NCI-H1694 (cell line): ENCODE measurements around the gene TXN2.
"Not testable (repeated sequence)": the region's sequence is repeated elsewhere in the genome, so short reads cannot be mapped to it uniquely, and the experiment has no call there.

Source experiments
- DNase-seq: peaks from one replicate; lab custom pipeline; 2025; lab: John Stamatoyannopoulos, UW

TXN2 gene

GRCh38 chr22:36455571-36456463 is 25.6 kb downstream of the TXN2 start:
- no peak for DNase-seq

DNA sequence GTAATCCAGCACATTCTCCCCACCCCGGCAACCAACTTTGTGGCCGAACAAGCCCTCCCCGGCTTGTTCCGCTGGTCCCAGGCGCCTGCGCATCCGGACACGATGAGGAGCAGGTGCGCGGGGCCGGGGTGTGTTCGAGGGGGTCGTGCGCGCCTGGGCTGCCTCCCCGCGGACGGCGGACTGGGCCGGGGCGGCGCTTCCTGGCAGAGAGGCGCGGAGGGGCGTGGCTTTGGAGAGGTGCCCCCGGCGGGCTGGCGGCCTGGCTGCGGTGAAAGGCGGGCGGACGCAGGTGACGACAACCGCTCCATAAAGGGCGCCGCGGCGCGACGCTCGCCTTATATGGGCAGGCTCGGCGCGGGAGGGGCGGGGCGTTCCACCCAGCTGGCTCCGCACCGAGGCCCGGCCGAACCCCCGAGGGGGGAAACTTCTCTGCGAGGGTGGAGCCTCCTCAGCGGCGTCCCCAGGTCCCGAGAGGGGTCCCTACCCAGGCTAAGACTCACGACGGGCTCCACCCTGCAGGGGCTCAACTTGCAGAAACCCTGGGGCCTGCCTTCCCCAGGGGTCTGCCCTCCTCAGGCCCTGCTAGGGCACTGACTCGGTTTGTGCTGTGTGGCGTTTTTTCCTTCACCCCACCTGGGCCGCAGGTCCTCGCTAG is 26.4 kb downstream of the TXN2 start:
- DNase-seq = no peak

DNA sequence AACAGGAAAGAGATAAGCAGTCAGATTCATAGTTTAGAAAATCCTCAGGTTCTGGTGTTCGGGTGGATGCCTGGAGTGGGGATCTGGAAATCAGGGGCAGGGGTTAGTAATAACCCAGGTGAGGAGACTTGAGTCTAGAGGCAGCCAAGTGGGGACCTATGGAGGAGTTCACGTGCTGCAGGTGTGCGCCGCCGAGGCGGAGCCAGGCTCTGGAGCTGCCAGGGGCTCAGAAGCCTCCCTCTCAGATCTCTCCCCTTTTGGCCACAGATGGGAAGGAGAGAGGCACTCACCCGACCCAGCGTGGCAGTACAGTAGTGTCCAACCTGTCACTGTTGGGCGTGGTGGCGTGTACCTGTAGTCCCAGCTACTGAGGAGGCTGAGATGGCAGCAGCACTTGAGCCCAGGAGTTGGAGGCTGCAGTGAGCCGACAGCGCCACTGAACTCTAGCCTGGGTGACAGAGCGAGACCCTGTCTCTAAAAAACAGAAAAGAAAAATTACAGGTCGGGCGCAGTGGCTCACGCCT is 27.5 kb downstream of the TXN2 start:
- DNase-seq = no peak

- DNase-seq = not testable (repeated sequence)
Measured at GRCh38 chr22:36452978-36453607, 28.3 kb downstream of the TXN2 start.

DNA sequence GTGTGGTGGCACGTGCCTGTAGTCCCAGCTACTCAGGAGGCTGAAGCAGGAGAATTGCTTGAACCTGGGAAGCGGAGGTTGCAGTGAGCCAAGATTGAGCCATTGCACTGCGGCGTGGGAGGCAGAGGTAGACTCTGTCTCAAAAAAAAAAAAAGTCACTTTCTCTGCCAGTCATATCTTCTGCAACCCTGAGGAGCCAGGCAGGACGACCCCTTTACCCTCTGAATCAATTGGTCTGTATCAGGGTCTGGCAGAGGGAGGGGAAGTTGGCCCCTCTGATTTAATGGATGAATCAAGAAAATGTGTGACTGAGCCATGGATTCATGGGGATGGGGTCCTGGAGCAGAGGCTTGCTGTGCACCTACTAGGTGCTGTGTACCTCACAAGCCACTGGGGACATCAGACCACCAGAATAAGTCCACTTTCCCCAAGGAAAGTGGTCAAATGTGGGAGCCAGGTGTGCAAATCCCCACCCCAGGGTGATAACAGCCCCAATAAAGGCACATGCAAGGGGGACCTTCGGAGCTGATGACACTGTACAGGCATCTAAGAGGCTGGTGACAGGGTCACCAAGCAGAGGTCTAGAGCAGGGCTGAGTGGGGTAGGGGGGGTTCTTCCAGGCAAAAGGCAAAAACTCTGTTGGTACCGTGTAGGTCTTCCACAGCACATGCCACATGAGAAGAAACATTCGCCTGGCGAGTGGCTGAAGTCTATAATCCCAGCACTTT is 29.0 kb downstream of the TXN2 start:
- no peak for DNase-seq

- DNase-seq = not testable (repeated sequence)
Measured at GRCh38 chr22:36450923-36451322, 30.5 kb downstream of the TXN2 start.

DNA sequence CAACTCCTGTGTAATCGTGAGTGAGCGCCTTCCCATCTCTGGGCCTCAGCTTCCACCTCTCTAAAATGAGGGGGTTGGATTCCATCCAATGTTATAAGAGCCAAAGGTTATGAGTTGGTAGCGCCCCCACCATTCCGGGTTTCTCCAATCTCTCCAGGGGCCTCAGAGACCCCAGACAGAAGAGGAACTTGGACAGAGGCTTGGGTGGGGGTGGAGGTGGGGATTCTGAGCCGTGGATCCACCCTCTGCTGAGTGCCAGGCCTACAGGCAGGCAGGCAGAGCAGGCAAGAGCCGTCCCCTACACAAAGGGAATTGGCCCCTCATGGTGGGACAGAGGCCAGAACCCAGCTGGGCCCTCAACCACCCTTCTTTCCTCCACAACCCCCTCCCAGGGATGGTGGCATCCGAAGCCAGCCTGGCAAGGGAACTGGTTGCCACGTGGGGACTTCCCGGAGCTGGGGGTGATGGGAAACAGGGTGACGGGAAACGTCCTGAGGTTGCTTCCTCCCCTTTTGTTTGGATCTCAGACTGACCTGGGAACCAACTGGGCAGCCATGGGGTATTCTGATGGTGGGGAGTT is 31.8 kb downstream of the TXN2 start:
- no peak for DNase-seq

GRCh38 chr22:36447632-36448031 is 33.8 kb downstream of the TXN2 start:
- no peak for DNase-seq

DNA sequence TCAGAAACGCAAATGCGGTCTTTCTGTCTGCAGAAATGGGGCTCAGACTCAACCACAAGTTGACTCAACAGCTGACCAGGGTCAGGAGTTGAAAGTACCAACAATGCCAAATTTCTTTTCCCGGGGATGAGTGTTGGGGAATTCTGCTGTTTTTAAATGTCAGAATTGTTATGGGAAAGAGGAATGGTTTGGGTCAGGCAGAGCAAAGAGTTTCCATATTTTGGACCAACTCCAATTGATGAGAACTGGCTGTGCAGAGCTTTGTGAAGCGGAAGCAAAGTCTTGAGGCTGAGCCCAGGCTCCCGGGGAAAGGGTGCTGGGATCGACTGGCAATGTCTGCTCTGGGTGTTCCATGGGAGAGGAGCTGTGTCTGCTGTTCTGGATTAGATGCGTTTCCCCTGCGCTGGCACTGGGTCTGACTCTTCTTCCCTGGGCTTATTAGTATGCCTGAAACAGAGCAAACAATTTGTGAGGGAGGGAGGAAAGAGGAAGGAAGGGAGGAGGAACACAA is 36.2 kb downstream of the TXN2 start:
- peak; percentile 9 for DNase-seq

- DNase-seq = peak; percentile 27
Measured at GRCh38 chr22:36443198-36443770, 38.2 kb downstream of the TXN2 start.

- no peak for DNase-seq
Measured at GRCh38 chr22:36442506-36443197, 38.8 kb downstream of the TXN2 start.

DNA sequence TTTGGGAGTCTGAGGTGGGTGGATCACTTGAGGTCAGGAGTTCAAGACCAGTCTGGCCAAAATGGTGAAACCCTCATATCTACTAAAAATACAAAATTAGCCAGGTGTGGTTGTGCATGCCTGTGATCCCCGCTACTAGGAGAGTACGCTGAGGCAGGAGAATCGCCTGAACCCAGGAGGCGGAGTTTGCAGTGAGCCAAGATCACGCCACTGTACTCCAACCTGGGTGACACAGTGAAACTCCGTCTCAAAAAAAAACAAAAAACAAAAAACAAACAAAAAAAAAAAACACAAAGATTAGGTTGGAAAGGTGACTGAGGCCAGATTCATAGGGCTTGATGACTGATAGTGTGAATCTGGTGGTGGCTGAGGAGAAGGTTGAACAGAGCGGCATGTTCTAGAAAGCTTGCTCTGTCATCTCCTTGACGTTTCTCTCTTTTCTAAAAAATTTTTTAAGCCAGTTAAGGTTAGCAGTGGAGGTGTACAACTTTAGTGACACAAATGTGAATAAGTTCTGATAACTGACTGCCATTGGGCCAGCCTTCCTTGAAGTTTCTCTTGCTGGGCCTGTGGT is 40.9 kb downstream of the TXN2 start:
- DNase-seq = no peak

DNA sequence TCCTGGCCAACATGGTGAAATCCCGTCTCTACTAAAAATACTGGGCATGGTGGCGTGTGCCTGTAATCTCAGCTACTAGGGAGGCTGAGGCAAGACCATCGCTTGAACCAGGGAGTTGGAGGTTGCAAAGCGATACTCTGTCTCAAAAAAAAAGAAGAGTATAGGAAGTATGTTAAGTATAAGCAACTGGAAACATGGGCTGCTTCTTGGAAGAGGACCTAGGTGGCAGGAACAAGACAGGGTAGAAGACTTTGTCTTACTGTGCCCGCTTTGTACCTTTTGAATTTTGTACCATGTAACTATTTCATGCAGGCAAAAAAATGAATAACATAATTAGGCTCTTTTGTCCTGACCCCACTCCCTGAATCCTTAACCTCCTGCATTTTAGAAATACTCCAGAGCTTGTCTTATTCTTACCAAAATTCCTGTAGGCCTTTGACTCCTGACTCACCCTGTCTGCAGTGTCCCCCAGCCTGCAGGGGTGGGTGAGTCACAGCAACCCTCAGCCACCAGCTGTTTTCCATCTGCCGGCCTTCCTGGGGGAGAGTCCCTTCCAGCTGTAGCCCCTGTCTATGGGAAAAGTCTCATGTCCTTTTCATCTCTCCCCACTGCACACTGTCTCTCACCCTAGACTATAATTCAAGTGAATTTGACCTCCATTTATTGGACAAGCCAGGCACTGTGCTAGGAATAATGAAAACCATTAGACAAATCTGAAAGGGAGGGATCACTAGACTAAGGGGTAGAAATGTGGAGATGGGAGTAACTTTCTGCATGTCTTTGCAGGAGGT is 41.8 kb downstream of the TXN2 start:
- DNase-seq = no peak

- DNase-seq = no peak
Measured at GRCh38 chr22:36435516-36436415, 45.7 kb downstream of the TXN2 start.

DNA sequence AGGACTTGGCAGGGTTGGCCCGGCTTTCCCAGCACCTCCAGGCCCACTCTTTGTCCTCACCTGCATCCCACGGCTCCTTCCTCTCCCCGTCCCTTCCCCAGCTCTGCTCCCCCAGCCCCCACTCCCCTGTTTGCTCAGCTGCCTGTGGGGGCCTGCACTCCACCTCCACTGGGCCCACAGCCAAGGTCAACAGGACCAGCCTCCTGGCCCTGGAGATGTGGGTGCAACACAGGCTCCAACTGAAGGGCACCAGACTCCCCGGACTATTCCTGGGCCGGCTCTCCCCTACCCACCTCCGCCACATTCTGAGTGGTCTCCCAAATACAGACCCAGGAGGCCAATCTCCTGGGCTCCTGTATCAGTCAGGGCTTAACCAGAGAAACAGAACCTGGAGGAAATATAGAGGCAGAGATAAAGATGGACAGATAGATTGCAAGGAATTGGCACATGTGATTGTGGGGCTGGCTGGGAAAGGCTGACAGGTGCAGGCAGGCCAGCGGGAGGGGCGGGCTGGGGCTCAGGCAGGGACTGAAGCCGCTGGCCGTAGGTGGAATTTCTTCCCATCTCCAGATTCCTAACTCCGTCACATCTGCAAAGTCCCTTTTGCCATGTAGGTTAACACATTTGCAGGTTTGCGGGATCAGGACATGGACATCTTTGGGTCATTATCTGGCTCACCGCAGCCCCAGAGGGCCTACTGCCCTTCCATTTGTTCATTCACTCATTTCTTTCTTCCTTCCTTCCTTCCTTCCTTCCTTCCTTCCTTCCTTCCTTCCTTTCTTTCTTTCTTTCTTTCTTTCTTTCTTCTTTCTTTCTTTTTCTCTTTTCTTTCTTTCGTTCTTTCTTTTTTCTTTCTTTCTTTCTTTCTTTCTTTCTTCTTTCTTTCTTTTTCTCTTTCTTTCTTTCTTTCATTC is 47.9 kb downstream of the TXN2 start:
- no peak for DNase-seq

- DNase-seq = no peak
Measured at GRCh38 chr22:36432592-36433317, 48.7 kb downstream of the TXN2 start.
